ENCODE measurements around the gene GPANK1.

DNA sequence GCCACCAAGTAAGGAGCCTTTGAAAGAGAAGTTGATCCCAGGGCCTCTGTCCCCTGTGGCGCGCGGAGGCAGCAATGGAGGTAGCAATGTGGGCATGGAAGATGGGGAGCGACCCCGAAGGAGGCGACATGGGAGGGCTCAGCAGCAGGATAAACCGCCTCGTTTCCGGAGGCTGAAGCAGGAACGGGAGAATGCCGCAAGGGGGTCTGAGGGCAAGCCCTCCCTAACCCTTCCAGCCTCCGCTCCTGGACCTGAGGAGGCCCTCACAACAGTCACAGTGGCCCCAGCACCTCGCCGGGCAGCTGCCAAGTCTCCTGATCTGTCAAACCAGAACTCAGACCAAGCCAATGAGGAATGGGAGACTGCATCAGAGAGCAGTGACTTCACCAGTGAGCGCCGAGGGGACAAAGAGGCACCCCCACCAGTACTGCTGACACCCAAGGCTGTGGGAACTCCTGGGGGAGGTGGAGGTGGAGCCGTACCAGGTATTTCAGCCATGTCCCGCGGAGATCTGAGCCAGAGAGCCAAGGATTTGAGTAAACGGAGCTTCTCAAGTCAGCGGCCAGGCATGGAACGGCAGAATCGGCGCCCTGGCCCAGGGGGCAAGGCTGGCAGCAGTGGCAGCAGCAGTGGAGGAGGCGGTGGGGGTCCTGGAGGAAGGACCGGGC is 32.4 kb downstream of the GPANK1 start:
- no peak for TF ChIP-seq YY1 (IDR thresholded peaks at IDR 0.05; ENCODE audit: insufficient read depth, insufficient read length)
- no peak for TF ChIP-seq SUZ12 (IDR thresholded peaks at IDR 0.05; ENCODE audit: extremely low read depth, insufficient read depth, insufficient read length)
